ENCODE results near the gene CSRNP3.

DNA sequence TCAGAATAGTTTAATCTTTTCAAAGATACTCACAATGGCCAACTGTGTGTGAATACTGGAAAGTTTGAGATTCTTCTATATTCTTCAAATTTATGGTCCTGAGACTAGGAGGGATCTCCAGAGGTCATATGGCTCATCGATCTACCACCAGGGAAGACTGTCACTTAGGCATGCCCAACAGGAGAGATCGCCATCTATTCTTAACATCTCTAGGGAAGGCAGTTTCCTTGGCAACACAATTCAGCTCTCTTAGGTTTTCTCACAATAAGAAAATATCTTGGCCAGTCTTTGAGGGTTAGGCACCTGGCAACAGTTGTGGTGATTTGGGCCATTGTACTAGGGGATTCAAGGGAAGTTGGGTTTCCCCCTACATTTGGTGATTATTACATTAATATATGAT lies 217.3 kb downstream of the CSRNP3 start:
- TF ChIP-seq CTCF (IDR thresholded peaks at IDR 0.05) (no peak), POLR2AphosphoS5 (IDR thresholded peaks at IDR 0.05; ENCODE audit: low read depth, low read length) (no peak)

All from Panc1 (cell line).